NOMO-1 treated with DMSO at 0.1 percent for 48 hours (cell line): ENCODE measurements around the gene MOB1B.
A peak's percentile ranks its signal among the peaks of the same experiment; 100 is the strongest.
"Not testable (repeated sequence)": the region's sequence is repeated elsewhere in the genome, so short reads cannot be mapped to it uniquely, and the experiment has no call there.

Experiments used
- DNase-seq: peaks from one replicate; lab custom pipeline; 2025; ENCODE audit not compliant: unreplicated experiment; lab: John Stamatoyannopoulos, UW

The MOB1B gene

DNA sequence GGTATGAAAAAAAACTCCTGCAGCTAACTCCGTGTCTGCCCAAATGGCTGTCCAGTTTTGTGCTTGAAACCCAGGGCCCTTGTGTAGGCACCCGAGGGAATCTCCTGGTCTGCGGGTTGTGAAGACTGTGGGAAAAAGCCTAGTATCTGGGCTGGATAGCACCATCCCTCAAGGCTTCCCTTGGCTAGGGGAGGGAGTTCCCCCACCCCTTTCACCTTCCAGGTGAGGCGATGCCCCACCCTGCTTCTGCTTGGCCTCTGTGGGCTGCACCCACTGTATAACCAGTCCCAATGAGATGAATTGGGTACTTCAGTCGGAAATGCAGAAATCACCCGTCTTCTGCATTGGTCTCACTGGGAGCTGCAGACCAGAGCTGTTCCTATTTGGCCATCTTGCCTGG, 102.9 kb downstream of the MOB1B start:
- not testable (repeated sequence) for DNase-seq

DNA sequence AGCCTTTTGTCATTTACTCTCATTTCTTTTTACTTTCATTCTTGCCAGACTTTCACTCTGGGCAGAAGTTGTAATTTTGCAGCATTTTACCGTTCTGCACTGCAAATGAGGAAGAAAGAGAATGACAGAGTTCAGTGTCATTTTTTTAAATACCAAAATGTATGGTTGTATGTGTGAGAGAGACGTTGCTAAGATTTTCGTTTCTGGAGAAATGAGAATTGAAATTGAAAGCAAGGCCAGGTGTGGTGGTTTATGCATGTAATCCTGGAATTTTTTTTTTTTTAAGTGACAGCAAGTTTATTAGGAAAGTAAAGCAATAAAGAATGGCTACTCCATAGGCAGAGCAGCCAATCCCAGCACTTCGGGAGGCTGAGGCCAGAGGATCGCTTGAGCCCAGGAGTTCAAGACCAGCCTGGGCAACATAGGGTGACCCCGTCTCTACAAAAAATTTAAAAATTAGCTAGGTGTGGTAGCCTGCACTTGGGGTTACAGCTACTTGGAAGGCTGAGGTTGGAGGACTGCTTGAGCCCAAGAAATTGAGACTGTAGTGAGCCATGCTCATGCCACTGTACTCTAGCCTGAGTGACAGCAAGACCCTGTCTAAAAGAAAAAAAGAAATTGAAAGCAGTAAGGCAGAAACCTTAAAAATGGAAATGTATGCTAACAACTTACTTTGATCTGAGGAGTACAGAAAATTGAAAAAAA, 104.2 kb downstream of the MOB1B start:
- peak; percentile 65 for DNase-seq

DNA sequence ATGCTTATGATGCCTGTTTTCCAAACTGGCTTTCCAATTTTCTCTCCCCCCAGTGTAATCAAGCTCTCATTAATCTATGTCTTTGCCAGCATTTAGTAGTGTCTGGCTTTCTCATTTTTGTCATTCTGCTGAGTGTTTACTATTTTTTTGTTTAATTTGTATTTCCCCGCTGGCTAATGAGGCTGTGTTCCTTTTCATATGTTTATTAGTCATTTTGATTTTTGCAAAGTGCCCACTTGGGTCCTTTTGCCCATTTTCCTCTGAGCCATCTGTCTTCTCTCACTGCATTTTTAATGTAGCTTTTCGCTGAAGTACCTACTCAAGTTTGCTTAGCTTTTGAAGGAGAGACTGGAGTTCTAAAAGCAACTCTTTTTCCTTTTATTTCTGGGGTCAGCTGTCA, 106.0 kb downstream of the MOB1B start:
- DNase-seq = no peak

GRCh38 chr4:71009086-71009485, 106.9 kb downstream of the MOB1B start:
- no peak for DNase-seq

DNA sequence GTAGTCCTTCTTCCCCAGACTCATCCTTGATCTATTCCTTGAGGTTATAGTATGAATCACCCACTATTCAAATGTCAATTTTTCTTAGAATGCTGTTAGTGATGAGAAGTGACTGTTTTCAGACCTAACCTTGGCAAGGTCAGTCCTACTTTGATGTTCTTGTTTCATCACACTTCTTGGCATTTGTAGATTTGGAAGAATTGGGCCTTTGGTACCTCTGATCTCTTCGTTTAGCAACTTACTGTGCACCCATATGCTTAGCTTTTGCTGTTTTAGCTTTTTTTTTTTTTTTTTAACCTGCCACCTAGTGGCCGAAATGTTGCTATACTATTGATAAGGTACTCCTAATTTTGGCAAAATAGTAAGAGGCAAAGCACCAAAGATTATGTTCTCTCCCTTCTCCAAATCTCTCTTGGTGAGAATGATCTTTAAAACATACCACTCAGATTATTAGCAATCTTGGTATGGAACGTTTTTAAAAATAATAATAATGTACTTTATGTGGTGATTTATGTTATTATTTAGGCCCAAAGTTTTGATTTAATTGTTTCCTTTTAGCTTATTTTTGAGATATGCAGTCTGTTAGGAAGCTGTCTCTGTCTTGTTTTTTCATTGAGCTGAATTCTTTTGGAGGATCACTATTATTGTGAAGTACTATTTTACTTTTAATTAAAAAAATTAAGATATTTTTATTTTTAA, 107.9 kb downstream of the MOB1B start:
- DNase-seq = peak; percentile 33

DNA sequence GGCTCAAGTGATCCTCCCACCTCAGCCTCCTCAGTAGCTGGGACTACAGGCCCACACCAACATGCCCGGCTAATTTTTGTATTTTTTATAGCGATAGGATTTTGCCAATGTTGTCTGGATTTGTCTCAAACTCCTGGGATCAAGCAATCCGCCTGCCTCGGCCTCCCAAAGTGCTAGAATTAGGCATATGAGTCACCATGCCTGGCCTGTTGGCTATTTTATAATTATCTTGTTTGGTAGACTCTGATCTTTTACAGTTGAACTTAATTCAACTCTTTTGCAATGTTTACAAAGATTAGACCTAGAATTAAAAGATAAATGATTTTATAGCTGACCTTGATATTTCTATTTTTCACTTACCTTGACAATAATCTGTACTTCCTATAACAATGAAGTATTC, 109.3 kb downstream of the MOB1B start:
- no peak for DNase-seq

DNA sequence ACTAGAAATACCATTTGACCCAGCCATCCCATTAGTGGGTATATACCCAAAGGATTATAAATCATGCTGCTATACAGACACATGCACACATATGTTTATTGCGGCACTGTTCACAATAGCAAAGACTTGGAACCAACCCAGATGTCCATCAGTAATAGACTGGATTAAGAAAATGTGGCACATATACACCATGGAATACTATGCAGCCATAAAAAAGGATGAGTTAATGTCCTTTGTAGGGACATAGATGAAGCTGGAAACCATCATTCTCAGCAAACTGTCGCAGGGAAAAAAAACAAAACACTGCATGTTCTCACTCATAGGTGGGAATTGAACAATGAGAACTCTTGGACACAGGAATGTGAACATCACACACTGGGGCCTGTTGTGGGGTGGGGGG, 115.2 kb downstream of the MOB1B start:
- not testable (repeated sequence) for DNase-seq

DNA sequence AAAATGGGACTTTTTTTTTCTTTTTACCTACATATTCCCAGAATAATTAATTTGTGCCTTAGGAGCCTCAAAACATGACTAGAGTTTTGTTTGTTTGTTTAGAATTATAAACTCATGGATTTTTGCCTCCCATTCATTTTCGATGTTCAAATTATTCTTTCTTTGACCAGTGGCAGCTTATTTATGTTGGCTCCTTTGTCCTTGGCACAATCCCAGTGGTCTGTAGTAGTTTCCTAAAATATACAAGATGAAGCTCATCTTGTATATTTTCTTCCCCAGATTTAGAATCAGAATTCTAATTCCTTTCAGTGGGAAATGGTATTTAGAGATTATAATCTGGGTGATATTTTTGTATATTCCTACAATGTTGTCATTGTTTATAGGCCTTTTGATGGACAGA, 118.4 kb downstream of the MOB1B start:
- no peak for DNase-seq

- DNase-seq = no peak
Measured at GRCh38 chr4:71025654-71026053, 123.5 kb downstream of the MOB1B start.

- DNase-seq = no peak
Measured at GRCh38 chr4:71026086-71026485, 123.9 kb downstream of the MOB1B start.

DNA sequence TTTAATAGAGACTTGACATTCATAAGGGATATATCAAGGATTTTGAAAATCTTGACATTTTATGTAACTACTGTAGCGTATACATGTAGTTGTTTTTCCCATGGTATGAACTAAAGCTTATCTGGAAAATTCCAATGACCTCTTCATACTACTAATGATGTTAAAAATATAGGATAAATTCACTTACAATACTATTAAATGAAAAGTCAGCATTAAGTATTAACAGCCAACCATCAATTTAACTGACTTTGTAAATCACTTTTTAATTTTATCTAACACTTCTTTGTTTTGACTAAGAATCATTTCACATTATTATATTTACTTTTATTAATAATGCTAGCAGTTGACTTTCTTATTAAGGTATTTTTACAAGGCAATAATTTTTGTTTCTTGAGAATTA, 125.4 kb downstream of the MOB1B start:
- DNase-seq = no peak

DNA sequence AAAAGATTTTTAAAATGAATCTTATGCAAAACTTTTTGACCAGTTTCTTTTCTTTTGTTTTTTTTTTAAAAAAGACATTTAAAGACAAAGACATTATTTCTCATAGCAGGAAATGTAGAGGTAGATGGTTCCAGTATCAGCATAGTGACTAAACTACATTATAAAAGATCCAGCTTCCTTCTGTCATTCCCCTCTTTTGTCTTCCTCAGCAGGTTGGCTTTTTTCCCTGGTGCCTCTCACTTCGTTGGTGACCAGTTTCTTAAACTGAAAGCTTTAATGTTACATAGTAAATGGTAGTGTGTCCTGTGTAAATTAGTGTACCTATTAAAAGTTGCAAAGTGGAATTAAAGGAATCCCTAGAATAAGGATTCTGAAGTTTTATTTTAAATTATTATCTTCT, 127.3 kb downstream of the MOB1B start:
- DNase-seq = no peak

GRCh38 chr4:71032106-71032505, 129.9 kb downstream of the MOB1B start:
- DNase-seq = not testable (repeated sequence)
